GM19395 (cell line): ENCODE data around the gene AOPEP.

ENCODE experiments used
- ATAC-seq: cut with Tn5 transposase; IDR thresholded peaks from one replicate; pipeline ENCODE4 v1.9.1; 2021; ENCODE audit warnings: mild to moderate bottlenecking, moderate library complexity; ENCODE audit not compliant: unreplicated experiment

The AOPEP gene

GRCh38 chr9:95127249-95128176, 401.0 kb downstream of the AOPEP start:
- no peak for ATAC-seq

- ATAC-seq, result no peak
Observed at GRCh38 chr9:95128177-95128524, 401.7 kb downstream of the AOPEP start.

GRCh38 chr9:95129476-95130291, 403.2 kb downstream of the AOPEP start:
- no peak for ATAC-seq

GRCh38 chr9:95130484-95130883, 404.0 kb downstream of the AOPEP start:
- ATAC-seq, result no peak

GRCh38 chr9:95131023-95131943, 404.8 kb downstream of the AOPEP start:
- no peak for ATAC-seq

GRCh38 chr9:95132366-95133324, 406.1 kb downstream of the AOPEP start:
- ATAC-seq, result no peak

GRCh38 chr9:95133325-95133705, 406.8 kb downstream of the AOPEP start:
- no peak for ATAC-seq

- no peak for ATAC-seq
Observed at GRCh38 chr9:95134457-95134881, 408.0 kb downstream of the AOPEP start.

- no peak for ATAC-seq
Observed at GRCh38 chr9:95135756-95136155, 409.3 kb downstream of the AOPEP start.
